Endothelial cell of umbilical vein (primary cell): ENCODE data around the gene EFR3B.

Experiments
- MAX ChIP-seq: IDR thresholded peaks from 2 replicates; pipeline ENCODE4 v1.6.1; 2011; ENCODE audit not compliant: insufficient read depth, insufficient read length
- POLR2A ChIP-seq: IDR thresholded peaks from 2 replicates; pipeline ENCODE4 v1.6.1; 2012; ENCODE audit warnings: low read depth, mild to moderate bottlenecking, control low read depth, low read length
- TF ChIP-seq, protein P1 (sequence below), 2 donors: IDR thresholded peaks; 1 replicate in 1 of 2; 2 replicates in 1 of 2; pipeline ENCODE4 v1.5.1; 2011; ENCODE audit warnings: low read length in 2 of 2, mild to moderate bottlenecking in 2 of 2, moderate library complexity in 2 of 2, control low read depth in 1 of 2, inconsistent platforms in 1 of 2, low read depth in 1 of 2; ENCODE audit not compliant: insufficient read depth in 1 of 2; ENCODE audit errors: extremely low read depth in 1 of 2

DNA sequence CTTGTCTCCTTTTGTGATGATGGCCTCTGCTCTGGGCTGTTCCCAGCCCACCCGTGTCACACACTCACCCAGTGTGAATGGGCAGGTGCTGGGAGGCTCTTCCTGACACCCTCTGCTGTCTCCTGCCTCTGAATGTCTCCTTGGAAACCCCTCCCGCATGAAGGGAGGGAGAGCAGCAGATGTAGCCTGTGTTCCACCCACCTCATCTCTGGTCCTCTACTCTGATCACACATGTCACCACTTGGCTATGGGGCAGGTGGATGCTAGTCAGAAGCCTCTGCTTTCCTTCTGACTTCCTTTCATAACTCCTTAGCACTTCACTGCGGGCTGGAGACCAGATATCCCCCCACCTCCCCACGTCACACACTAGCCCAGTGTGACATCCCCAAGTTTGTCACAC is 23.9 kb downstream of the EFR3B start:
- TF ChIP-seq, protein P1, sequence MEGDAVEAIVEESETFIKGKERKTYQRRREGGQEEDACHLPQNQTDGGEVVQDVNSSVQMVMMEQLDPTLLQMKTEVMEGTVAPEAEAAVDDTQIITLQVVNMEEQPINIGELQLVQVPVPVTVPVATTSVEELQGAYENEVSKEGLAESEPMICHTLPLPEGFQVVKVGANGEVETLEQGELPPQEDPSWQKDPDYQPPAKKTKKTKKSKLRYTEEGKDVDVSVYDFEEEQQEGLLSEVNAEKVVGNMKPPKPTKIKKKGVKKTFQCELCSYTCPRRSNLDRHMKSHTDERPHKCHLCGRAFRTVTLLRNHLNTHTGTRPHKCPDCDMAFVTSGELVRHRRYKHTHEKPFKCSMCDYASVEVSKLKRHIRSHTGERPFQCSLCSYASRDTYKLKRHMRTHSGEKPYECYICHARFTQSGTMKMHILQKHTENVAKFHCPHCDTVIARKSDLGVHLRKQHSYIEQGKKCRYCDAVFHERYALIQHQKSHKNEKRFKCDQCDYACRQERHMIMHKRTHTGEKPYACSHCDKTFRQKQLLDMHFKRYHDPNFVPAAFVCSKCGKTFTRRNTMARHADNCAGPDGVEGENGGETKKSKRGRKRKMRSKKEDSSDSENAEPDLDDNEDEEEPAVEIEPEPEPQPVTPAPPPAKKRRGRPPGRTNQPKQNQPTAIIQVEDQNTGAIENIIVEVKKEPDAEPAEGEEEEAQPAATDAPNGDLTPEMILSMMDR (IDR thresholded peaks at IDR 0.05; ENCODE audit: extremely low read depth in 1 of 2, insufficient read depth in 1 of 2, low read depth in 1 of 2, low read length in 2 of 2): no peak
- TF ChIP-seq MAX: no peak
- no peak for TF ChIP-seq POLR2A
